K562 (cell line): Measurements from ENCODE around the gene NT5E. TPM values are rescaled to one million over a fixed set of nuclear protein-coding genes. Genes with fewer than 3 reads are reported as not detected.
A peak's percentile ranks its signal among the peaks of the same experiment; 100 is the strongest.

Experiments used
- CREBBP ChIP-seq: IDR thresholded peaks from one replicate; pipeline ENCODE4 v1.6.1; 2012; ENCODE audit warnings: low read depth, mild to moderate bottlenecking, control low read depth, inconsistent platforms, low read length
- ETV6 ChIP-seq, 3 experiments: fragments of 150-350 bp in 1 of 3; sonication (generic) in 1 of 3; formaldehyde crosslinking in 1 of 3; IDR thresholded peaks; 2 replicates each; pipeline versions ENCODE4 v1.6.1 to v1.8.0; 2014 to 2022; ENCODE audit warnings: borderline replicate concordance in 2 of 3, low read depth in 2 of 3, antibody characterized with exemption in 1 of 3, low read length in 1 of 3, mild to moderate bottlenecking in 1 of 3, missing genetic modification reagents in 1 of 3
- HDAC2 ChIP-seq: fragments of 450-650 bp; IDR thresholded peaks from 2 replicates; pipeline ENCODE4 v1.6.1; 2016; ENCODE audit warnings: mild to moderate bottlenecking
- HSF4 ChIP-seq: fragments of 250-450 bp; sonication (Bioruptor Pico); IDR thresholded peaks from 2 replicates; pipeline ENCODE4 v2.1.2; 2022; ENCODE audit warnings: mild to moderate bottlenecking, moderate library complexity, borderline replicate concordance
- KLF16 ChIP-seq: IDR thresholded peaks from 2 replicates; pipeline ENCODE4 v1.6.1; 2016; ENCODE audit warnings: antibody characterized with exemption
- MCM3 ChIP-seq: fragments of 450-650 bp; IDR thresholded peaks from 2 replicates; pipeline ENCODE4 v1.6.1; 2016
- POLR3G ChIP-seq: IDR thresholded peaks from 2 replicates; pipeline ENCODE4 v1.6.1; 2011; ENCODE audit not compliant: insufficient read length, insufficient replicate concordance; ENCODE audit errors: extremely low read depth
- TBL1XR1 ChIP-seq, 2 experiments: IDR thresholded peaks; 2 replicates each; pipeline ENCODE4 v1.6.1; 2012; ENCODE audit warnings: improper control_type of control experiment in 2 of 2, low read length in 2 of 2, mild to moderate bottlenecking in 1 of 2
- ZNF408 ChIP-seq: fragments of 250-450 bp; sonication (Bioruptor Pico); IDR thresholded peaks from 2 replicates; pipeline ENCODE4 v1.4.0; 2020; ENCODE audit warnings: low read depth, mild to moderate bottlenecking, moderate library complexity
- ZNF551 ChIP-seq: fragments of 250-450 bp; sonication (Bioruptor Pico); IDR thresholded peaks from 2 replicates; pipeline ENCODE4 v1.5.0; 2021; ENCODE audit warnings: mild to moderate bottlenecking, moderate library complexity
- polyA plus RNA-seq, 8 experiments: library from polyadenylated mRNA; depleted of rRNA in 4 of 8; stranded (reverse) in 5 of 8; unstranded in 3 of 8; fragments of >200 nt; fragmentation: Nextera tagmentation in 2 of 8; fragmentation: Illumina TruSeq in 1 of 8; extraction: Ambion mirVana in 2 of 8; extraction: Trizol in 1 of 8; gene quantifications; 2 replicates each; pipeline versions ENCODE4 v1.2.1 to v1.2.3, GENCODE V29; 2011 to 2014; ENCODE audit warnings: inconsistent platforms in 1 of 8, missing spikeins in 1 of 8
- total RNA-seq, 7 experiments: library from RNA; depleted of rRNA in 6 of 7; stranded (reverse); fragments of >200 nt in 6 of 7; fragmentation: Illumina TruSeq in 2 of 7; extraction: Trizol in 2 of 7; gene quantifications; 2 replicates each; pipeline versions ENCODE4 v1.2.1 to v1.2.3, GENCODE V29; 2011 to 2021; ENCODE audit warnings: low replicate concordance in 1 of 7
- TF ChIP-seq, protein P1 (sequence below), 2 experiments: fragments of 450-650 bp; formaldehyde crosslinking in 1 of 2; IDR thresholded peaks; 2 replicates each; pipeline versions ENCODE4 v1.4.0 to v1.6.1; 2014 to 2020; ENCODE audit warnings: mild to moderate bottlenecking in 2 of 2, borderline replicate concordance in 1 of 2, low read depth in 1 of 2

Gene NT5E
- total and polyA plus RNA-seq, 9 of the 15 experiments (the other 6 are each of a cell fraction or from before 2014, with no cell fraction given), result 0.01 to 0.13 TPM; not detected in 7

DNA sequence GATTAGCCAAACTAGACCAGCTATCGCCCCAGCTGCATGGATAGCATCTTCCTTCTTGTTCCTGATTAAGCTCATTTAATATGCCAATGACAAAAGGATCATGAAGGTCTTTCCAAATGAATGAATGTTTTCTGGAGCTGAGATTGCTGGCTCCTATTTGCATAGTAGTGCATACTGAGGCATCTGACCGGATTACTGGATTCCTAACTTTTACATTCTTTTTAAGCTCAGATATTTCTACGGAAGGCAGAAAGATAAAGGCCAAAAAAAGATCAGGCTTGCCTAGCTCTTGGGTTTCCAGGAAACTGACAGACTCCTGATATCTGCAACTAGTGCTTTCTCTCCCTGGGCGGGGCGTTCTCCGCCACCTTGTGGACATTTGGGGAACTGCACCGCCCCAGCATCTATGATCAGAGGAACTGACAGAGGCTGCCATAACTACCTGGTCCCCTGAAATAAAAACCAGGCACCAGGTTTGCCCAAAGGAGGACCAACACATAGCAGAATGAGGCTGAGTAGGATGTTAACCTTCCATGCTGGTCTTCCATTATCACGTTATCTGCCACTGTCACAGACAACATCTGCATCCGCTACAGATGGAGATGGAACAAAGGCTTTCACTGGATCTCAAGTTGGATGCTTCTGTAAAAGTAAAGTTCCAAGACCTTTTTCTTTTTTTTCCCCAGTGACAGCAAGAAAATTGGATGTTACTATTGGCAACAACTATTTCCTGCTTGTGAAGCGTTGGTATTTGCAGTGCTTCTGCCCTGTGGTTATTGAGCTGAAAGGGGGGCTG is 33.2 kb downstream of the NT5E start (continued):
- TF ChIP-seq MCM3 (no peak), TBL1XR1 (IDR thresholded peaks at IDR 0.05; ENCODE audit: low read length in 2 of 2) (peak in 1 of 2 experiments; percentile 40; a peak in 1 of 4 replicates), ZNF551 (CRISPR knock-in tag) (no peak), CREBBP (no peak), ZNF408 (CRISPR knock-in tag) (no peak), ETV6 (IDR thresholded peaks at IDR 0.05; ENCODE audit: borderline replicate concordance in 1 of 2, low read depth in 2 of 2, low read length in 1 of 2) (no peak), ETV6 (CRISPR knock-in tag; IDR thresholded peaks at IDR 0.05; ENCODE audit: borderline replicate concordance) (no peak), HDAC2 (no peak), POLR3G (no peak), KLF16 (peak; percentile 57; the same call in 1 of the 2 replicates), HSF4 (CRISPR knock-in tag) (no peak)
- TF ChIP-seq, protein P1, sequence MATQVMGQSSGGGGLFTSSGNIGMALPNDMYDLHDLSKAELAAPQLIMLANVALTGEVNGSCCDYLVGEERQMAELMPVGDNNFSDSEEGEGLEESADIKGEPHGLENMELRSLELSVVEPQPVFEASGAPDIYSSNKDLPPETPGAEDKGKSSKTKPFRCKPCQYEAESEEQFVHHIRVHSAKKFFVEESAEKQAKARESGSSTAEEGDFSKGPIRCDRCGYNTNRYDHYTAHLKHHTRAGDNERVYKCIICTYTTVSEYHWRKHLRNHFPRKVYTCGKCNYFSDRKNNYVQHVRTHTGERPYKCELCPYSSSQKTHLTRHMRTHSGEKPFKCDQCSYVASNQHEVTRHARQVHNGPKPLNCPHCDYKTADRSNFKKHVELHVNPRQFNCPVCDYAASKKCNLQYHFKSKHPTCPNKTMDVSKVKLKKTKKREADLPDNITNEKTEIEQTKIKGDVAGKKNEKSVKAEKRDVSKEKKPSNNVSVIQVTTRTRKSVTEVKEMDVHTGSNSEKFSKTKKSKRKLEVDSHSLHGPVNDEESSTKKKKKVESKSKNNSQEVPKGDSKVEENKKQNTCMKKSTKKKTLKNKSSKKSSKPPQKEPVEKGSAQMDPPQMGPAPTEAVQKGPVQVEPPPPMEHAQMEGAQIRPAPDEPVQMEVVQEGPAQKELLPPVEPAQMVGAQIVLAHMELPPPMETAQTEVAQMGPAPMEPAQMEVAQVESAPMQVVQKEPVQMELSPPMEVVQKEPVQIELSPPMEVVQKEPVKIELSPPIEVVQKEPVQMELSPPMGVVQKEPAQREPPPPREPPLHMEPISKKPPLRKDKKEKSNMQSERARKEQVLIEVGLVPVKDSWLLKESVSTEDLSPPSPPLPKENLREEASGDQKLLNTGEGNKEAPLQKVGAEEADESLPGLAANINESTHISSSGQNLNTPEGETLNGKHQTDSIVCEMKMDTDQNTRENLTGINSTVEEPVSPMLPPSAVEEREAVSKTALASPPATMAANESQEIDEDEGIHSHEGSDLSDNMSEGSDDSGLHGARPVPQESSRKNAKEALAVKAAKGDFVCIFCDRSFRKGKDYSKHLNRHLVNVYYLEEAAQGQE (IDR thresholded peaks at IDR 0.05; ENCODE audit: borderline replicate concordance), result peak; percentile 49
- TF ChIP-seq, protein P1 (CRISPR knock-in tag; IDR thresholded peaks at IDR 0.05; ENCODE audit: low read depth), result no peak
